Memory B cell (primary cell): ENCODE results near the gene DHX32.

Source experiments
- ATAC-seq: fragments of 150-1000 bp; cut with Tn5 transposase; 2 replicates; pipeline ENCODE4 v1.10.0; 2021; ENCODE audit warnings: low read depth, mild to moderate bottlenecking, moderate library complexity
- DNase-seq, 2 donors: peaks; one replicate each; pipeline ENCODE4 v3.0.0; 2022; ENCODE audit warnings: low spot score in 2 of 2
- H3K27ac Mint-ChIP-seq: one replicate; pipeline ENCODE4 v1.8.0; 2022; ENCODE audit warnings: mild to moderate bottlenecking, moderate library complexity, mixed read lengths
- H3K27me3 Mint-ChIP-seq: one replicate; pipeline ENCODE4 v1.8.0; 2022; ENCODE audit warnings: mixed read lengths
- H3K36me3 Mint-ChIP-seq: one replicate; pipeline ENCODE4 v1.8.0; 2022; ENCODE audit warnings: mild to moderate bottlenecking, mixed read lengths
- H3K4me1 Mint-ChIP-seq: one replicate; pipeline ENCODE4 v1.8.0; 2022; ENCODE audit warnings: mixed read lengths
- H3K4me3 Mint-ChIP-seq: one replicate; pipeline ENCODE4 v1.8.0; 2022; ENCODE audit warnings: mild to moderate bottlenecking, moderate library complexity, mixed read lengths
- H3K9me3 Mint-ChIP-seq: one replicate; pipeline ENCODE4 v1.8.0; 2022; ENCODE audit warnings: mixed read lengths

DHX32 gene

DNA sequence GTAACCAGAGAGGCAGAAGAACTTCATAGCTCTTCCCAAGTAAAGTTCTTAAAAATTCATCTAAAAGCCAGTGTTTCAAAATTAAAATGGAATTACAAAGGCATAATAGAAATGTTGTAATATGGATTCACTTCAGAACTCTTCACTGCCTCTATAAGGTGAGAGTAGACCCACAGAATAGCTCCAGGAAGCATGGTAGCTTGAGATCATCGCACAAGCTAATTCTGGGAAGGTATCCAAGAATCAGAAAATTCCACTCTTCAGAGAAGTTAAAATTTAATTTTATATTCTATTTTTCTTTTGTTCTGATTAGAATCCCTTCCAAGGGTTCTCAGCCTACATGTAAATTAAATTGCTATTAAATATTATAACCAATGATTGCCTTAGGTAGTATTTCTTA lies 1.5 kb upstream of the DHX32 start:
- peaks cover 13% of the 10 kb centered on the region for H3K36me3 Mint-ChIP-seq
- no peaks in the 10 kb centered on the region for H3K9me3 Mint-ChIP-seq
- DNase-seq (no peak), ATAC-seq (no peak)
- H3K4me1 Mint-ChIP-seq: no peaks in the 10 kb centered on the region
- no peak overlapping the region for H3K27ac Mint-ChIP-seq
- H3K27me3 Mint-ChIP-seq: no peaks in the 10 kb centered on the region
- no peak overlapping the region for H3K4me3 Mint-ChIP-seq

DNA sequence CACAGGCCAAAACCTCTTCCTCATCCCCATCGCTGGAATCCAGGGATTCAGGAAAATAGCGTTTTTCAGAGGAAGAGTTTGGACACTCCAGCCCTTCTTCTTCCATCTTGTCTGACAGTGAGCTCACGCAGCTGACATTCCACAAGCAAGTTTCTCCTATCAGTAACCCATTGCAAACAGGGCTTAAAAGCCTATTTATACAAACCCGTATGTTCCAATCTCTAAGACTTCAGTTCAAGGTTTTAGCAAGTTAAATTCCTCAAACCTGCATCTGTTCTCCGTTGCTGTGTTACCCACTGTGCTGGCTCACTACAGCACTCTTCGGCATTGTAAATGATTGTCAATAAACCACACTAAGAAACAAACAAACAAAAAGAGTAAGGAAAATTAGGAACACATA lies 373 bp downstream of the DHX32 start:
- H3K27me3 Mint-ChIP-seq: no peaks in the 10 kb centered on the region
- no peak overlapping the region for H3K27ac Mint-ChIP-seq
- DNase-seq (no peak), ATAC-seq (no peak)
- peaks cover 20% of the 10 kb centered on the region for H3K36me3 Mint-ChIP-seq
- no peaks in the 10 kb centered on the region for H3K4me1 Mint-ChIP-seq
- no peak overlapping the region for H3K4me3 Mint-ChIP-seq
- H3K9me3 Mint-ChIP-seq: peaks cover 2% of the 10 kb centered on the region

GRCh38 chr10:125878957-125879835 lies 1.9 kb downstream of the DHX32 start:
- ATAC-seq (no peak), DNase-seq (no peak)
- H3K27me3 Mint-ChIP-seq: no peaks in the 10 kb centered on the region
- H3K27ac Mint-ChIP-seq: no peak overlapping the region
- H3K4me1 Mint-ChIP-seq: no peaks in the 10 kb centered on the region
- no peak overlapping the region for H3K4me3 Mint-ChIP-seq
- peaks cover 27% of the 10 kb centered on the region for H3K36me3 Mint-ChIP-seq
- H3K9me3 Mint-ChIP-seq: peaks cover 2% of the 10 kb centered on the region

- H3K9me3 Mint-ChIP-seq: peaks cover 2% of the 10 kb centered on the region
- no peak for DNase-seq
These were observed 9.8 kb downstream of the DHX32 start for GRCh38 chr10:125871338-125871737.

DNA sequence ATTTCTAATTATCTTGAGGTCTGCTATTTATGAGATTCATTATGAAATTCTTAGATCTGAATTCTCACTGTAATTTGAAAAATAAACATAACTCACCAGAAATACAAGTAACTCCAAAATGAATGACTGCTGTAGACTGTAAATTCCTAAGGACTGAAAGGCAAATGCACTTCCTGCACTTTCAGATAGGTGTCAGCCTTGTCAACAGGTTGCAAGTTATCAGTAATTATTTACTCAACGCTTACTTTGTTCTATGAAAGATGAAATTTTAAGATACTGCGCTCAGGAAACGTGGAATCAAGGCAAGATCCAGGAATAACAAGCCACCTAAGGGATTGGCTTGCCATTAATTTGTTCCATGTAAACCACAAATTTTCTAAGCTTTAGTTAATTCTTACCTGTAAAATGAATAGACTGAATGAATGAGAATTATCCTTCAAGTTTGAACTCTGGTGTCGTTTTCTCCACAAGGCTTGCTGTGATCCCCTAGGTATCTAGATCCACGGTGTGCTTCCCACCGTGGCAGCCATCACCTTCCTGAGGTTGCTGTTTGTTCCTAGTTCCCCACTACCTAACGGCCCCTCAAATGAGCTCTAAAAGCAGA lies 12.6 kb downstream of the DHX32 start:
- H3K36me3 Mint-ChIP-seq: peaks cover 8% of the 10 kb centered on the region
- ATAC-seq (peak; percentile 27), DNase-seq (no peak)
- H3K9me3 Mint-ChIP-seq: no peaks in the 10 kb centered on the region
- no peaks in the 10 kb centered on the region for H3K4me1 Mint-ChIP-seq
- no peaks in the 10 kb centered on the region for H3K27me3 Mint-ChIP-seq
- H3K27ac Mint-ChIP-seq: no peak overlapping the region
- no peak overlapping the region for H3K4me3 Mint-ChIP-seq

More at GRCh38 chr10:125871338-125871737, 9.8 kb downstream of the DHX32 start:
- no peak for ATAC-seq
- Mint-ChIP-seq H3K27ac (no peak overlapping the region), H3K27me3 (no peaks in the 10 kb centered on the region), H3K36me3 (peaks cover 17% of the 10 kb centered on the region), H3K4me3 (no peak overlapping the region), H3K4me1 (no peaks in the 10 kb centered on the region)

DNA sequence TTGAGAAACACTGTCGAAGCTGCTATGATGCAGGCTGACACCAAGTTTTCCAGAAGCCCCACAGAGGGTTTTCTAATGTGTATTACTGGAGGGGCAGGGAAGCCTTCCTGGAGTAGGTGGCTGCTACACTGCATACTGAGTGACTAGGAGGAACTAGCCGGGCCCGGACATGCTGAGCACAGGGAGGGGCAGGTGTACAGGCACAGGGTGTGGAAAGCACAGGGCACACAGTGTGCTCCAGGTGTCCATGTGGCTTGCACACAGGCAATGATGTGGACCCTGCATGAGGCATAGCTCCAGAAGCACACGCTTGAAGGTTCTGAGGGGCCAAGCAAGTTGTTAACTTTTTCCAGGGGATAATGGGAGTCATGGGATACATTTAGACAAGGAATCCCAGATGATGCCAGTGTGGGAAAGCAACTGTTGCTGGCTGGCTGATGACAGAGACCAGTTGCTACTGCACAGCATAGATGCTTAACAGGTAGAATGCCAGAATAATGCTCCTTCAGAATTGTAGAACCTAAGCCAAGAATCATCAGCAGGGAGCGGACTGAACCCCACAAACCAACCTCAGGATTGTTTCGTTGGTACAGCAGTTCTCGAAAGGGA lies 14.6 kb downstream of the DHX32 start:
- peaks cover 8% of the 10 kb centered on the region for H3K36me3 Mint-ChIP-seq
- ATAC-seq: no peak
- no peaks in the 10 kb centered on the region for H3K9me3 Mint-ChIP-seq
- H3K4me3 Mint-ChIP-seq: no peak overlapping the region
- no peak for DNase-seq
- no peaks in the 10 kb centered on the region for H3K4me1 Mint-ChIP-seq
- no peak overlapping the region for H3K27ac Mint-ChIP-seq
- H3K27me3 Mint-ChIP-seq: no peaks in the 10 kb centered on the region

- DNase-seq (no peak), ATAC-seq (no peak)
- Mint-ChIP-seq H3K4me1 (no peaks in the 10 kb centered on the region), H3K4me3 (no peak overlapping the region), H3K36me3 (peaks cover 8% of the 10 kb centered on the region), H3K27me3 (no peaks in the 10 kb centered on the region), H3K9me3 (no peaks in the 10 kb centered on the region), H3K27ac (no peak overlapping the region)
These were observed 16.0 kb downstream of the DHX32 start for GRCh38 chr10:125865120-125865519.

DNA sequence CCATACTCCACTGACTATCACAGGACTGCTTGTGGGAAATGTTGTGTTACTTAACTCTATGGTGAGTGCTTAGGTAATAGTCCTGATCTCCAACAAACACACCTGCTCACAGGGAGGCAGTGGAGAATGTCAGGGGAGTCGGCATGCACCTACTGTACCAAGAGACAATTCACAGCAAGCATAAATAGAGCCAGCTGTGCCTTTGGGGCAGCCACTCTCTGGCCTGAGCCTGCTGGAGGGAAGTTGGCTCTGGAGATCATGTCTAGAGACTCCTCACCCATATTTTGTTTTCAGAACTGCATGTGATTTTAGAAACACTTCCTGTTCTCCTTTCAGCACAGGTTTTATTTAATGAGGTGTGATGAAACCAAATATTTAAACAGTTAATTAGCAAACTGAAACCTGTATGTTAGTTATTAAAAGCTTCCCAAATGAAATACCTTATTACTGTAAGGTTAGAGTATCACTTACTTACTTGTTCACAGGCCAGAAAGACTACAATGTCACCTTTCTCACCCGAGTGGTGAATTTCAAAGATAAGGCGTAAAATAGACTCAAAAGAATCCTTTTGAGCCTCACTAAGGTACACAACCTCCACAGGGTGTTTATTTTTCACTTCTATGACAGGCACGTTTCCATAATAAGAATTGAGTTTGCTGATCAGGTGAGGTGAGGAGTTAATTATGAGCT lies 21.8 kb downstream of the DHX32 start:
- Mint-ChIP-seq H3K4me3 (no peak overlapping the region), H3K4me1 (no peaks in the 10 kb centered on the region), H3K27ac (no peak overlapping the region), H3K9me3 (no peaks in the 10 kb centered on the region), H3K27me3 (no peaks in the 10 kb centered on the region), H3K36me3 (peaks cover 3% of the 10 kb centered on the region)
- DNase-seq: no peak
- no peak for ATAC-seq

DNA sequence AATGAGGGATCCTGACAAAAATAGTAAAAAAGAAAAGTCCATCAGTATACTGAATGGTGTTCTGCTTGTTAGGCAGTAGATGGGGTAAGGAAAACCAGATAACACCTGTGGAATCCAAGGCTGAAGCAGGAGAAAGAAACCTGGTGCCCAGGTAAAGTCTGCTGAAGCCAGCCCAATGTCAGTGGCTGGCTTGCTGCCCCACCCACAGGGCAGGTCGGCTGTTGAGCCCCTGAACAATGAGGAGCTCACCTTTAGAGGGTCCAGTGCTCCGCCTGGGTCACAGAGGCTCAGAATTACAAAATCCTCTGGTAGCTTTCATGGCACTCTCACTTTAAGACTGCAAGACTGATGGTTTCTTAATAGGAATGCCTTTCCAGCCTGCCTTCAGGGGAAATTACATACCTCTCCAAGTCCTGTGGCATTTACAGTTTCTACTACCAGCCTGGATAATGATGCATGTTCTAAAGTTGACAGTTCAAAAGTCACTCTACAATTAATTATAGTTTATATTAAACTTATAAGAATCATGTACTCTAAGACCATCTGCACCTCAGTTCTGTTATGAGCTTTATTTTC lies 23.8 kb downstream of the DHX32 start:
- Mint-ChIP-seq H3K27ac (no peak overlapping the region), H3K4me1 (no peaks in the 10 kb centered on the region), H3K4me3 (no peak overlapping the region), H3K9me3 (no peaks in the 10 kb centered on the region), H3K27me3 (no peaks in the 10 kb centered on the region), H3K36me3 (peaks cover 8% of the 10 kb centered on the region)
- no peak for DNase-seq
- no peak for ATAC-seq

DNA sequence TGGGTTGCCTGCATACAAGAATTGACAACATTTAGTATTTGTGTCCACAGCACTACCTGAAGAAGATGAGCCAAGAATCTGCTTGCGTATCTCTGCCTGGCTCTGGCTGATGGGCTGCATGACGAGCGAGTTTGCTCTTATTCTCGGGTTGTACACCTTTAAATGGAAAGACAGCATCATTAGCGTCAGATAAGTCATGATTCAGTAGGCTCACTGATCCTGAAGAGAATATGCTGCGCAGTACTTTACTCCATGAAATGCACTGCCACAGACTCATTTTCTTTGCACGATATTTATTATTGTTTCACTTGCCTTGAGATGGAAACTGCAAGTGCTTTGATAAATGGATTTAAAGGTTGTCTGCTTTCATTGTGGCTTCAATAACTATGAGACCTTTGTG lies 28.6 kb downstream of the DHX32 start:
- Mint-ChIP-seq H3K27ac (no peak overlapping the region), H3K27me3 (no peaks in the 10 kb centered on the region), H3K4me3 (no peak overlapping the region), H3K4me1 (no peaks in the 10 kb centered on the region), H3K9me3 (no peaks in the 10 kb centered on the region), H3K36me3 (peaks cover 18% of the 10 kb centered on the region)
- no peak for ATAC-seq
- DNase-seq: no peak

DNA sequence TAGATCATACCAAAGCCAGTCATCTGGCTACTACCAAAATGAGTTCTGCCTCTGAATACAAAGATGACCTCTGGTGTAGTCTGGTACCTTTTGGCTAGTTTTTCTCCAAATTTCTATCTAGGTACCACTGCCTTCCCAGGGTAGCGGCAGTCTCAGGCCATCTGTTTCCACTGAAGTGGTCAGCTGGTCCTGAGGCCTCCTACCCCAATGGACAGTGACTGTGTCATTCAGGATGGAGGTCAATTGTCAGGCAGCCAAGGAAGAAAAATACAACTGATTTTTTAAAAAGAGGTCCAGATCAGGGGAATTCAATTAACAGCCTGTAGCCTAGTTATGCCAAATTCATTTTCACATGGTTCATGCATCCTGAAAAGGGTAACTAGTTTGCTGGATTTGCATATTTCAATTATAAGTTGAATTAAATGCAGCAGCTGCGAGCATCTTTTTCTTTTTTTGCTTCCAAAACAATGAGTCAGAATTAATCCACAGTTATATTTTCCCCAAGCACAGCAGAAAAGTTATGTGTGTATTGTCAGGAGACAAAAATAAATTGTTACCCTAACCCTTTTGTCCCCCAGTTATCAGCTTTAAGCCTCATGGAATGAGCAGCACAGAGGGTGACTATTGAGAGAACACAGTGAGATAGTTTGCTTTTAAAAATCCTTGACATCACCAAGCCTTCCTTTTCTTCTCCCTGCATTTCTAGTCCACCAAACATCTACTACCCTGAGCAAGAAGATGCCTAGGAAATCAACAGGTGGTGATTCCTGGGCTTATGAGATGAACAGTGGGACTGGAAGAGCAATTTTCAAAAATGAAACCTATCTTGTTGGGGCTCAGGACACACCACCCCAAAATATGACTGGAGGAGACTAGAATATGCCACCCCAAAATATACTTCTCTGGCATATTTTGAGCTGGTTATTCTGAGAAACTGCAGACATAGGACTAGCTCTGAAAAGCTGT lies 30.0 kb downstream of the DHX32 start:
- Mint-ChIP-seq H3K36me3 (peaks cover 20% of the 10 kb centered on the region), H3K9me3 (no peaks in the 10 kb centered on the region)
- ATAC-seq: no peak

DNA sequence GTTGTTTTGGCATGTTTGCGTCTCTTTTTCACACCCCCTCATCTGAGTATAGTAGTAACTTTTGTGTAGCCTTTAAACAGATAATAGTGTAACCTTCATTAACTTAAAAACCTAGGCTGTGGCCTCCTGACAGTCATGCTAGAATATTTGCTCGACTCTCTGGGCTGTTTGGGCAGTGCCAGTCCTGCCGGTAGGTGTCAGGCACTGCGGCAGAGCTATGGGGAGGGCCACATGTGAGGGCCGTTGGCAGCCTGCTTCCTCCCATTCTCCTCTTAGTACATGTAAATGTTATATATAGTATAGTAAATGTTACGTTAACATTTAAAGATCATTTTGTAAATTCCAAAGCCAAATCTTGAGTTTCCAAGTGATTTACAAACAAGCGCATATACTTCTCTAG lies 31.6 kb downstream of the DHX32 start:
- Mint-ChIP-seq H3K9me3 (no peaks in the 10 kb centered on the region), H3K4me1 (no peaks in the 10 kb centered on the region), H3K4me3 (no peak overlapping the region), H3K27me3 (no peaks in the 10 kb centered on the region), H3K36me3 (peaks cover 20% of the 10 kb centered on the region), H3K27ac (no peak overlapping the region)
- DNase-seq: no peak
- ATAC-seq: no peak

More for the DNA sequence above, 30.0 kb downstream of the DHX32 start:
- no peak overlapping the region for H3K4me3 Mint-ChIP-seq
- H3K27me3 Mint-ChIP-seq: no peaks in the 10 kb centered on the region
- no peak overlapping the region for H3K27ac Mint-ChIP-seq
- no peak for DNase-seq
- no peaks in the 10 kb centered on the region for H3K4me1 Mint-ChIP-seq

DNA sequence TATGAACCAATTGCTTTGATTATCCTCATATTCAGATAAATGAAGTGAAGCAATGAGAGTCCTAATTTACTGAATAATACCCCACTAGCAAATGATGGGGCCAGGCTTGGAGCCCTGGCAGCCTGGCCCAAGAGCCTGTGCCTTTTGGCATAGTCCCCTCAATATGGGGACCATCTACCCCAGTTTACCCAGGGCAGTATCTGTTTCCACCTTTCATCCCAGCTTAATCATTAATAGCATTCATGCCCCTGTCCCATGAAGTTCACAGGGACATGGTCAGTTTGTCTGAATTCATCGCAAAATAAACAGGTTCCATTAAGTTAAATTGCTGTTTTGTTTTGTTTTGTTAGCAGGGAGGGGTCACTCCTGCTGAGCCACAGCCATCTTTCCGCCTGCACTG lies 32.2 kb downstream of the DHX32 start:
- no peaks in the 10 kb centered on the region for H3K27me3 Mint-ChIP-seq
- ATAC-seq (no peak), DNase-seq (no peak)
- H3K4me1 Mint-ChIP-seq: no peaks in the 10 kb centered on the region
- peaks cover 20% of the 10 kb centered on the region for H3K36me3 Mint-ChIP-seq
- no peak overlapping the region for H3K27ac Mint-ChIP-seq
- no peaks in the 10 kb centered on the region for H3K9me3 Mint-ChIP-seq
- H3K4me3 Mint-ChIP-seq: no peak overlapping the region
